ENCODE results near the gene GAS5. TPM values are rescaled to one million over a fixed set of nuclear protein-coding genes. Genes with fewer than 3 reads are reported as not detected.

Gene GAS5
- total and polyA plus RNA-seq, 4 donors, result 28.6 to 84.8 (median 58.5) TPM

- 96% methylated on average over 2 of the region's 2 CpGs for WGBS
- no peak overlapping the region for H3K4me3 ChIP-seq (ENCODE audit: low read depth in 1 of 3, low read length in 3 of 3)
Observed at GRCh38 chr1:173887627-173888026, 19.8 kb upstream of the GAS5 start.

GRCh38 chr1:173886746-173887611 is 19.2 kb upstream of the GAS5 start:
- H3K27me3 ChIP-seq (ENCODE audit: control insufficient read depth in 4 of 4, insufficient read depth in 4 of 4, low read length in 3 of 4), result no peaks in the 10 kb centered on the region
- H3K36me3 ChIP-seq (ENCODE audit: control insufficient read depth in 4 of 4, insufficient read depth in 3 of 4, low read depth in 1 of 4, low read length in 3 of 4), result peaks cover 2 to 17% (median 9%) of the 10 kb centered on the region in 4 donors
- no peak overlapping the region for H3K9ac ChIP-seq (ENCODE audit: low read depth in 1 of 2, low read length in 2 of 2)
- 86% methylated on average over 4 of the region's 4 CpGs for WGBS
- H3K4me3 ChIP-seq (ENCODE audit: low read depth in 1 of 3, low read length in 3 of 3), result no peak overlapping the region
- DNase-seq (ENCODE audit: low spot score), result no peak
- no peaks in the 10 kb centered on the region for H3K4me1 ChIP-seq (ENCODE audit: control insufficient read depth in 4 of 4, insufficient read depth in 4 of 4, low read length in 3 of 4)
- no peaks in the 10 kb centered on the region for H3K9me3 ChIP-seq (ENCODE audit: control insufficient read depth in 4 of 4, low read length in 3 of 4)
- no peak overlapping the region for H3K27ac ChIP-seq (ENCODE audit: low read depth in 1 of 2, low read length in 2 of 2)
- TF ChIP-seq, protein P1, sequence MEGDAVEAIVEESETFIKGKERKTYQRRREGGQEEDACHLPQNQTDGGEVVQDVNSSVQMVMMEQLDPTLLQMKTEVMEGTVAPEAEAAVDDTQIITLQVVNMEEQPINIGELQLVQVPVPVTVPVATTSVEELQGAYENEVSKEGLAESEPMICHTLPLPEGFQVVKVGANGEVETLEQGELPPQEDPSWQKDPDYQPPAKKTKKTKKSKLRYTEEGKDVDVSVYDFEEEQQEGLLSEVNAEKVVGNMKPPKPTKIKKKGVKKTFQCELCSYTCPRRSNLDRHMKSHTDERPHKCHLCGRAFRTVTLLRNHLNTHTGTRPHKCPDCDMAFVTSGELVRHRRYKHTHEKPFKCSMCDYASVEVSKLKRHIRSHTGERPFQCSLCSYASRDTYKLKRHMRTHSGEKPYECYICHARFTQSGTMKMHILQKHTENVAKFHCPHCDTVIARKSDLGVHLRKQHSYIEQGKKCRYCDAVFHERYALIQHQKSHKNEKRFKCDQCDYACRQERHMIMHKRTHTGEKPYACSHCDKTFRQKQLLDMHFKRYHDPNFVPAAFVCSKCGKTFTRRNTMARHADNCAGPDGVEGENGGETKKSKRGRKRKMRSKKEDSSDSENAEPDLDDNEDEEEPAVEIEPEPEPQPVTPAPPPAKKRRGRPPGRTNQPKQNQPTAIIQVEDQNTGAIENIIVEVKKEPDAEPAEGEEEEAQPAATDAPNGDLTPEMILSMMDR (IDR thresholded peaks at IDR 0.05; ENCODE audit: low read depth, low read length, missing input control), result no peak
- no peak for TF ChIP-seq REST (IDR thresholded peaks at IDR 0.05)
- TF ChIP-seq, protein P2, sequence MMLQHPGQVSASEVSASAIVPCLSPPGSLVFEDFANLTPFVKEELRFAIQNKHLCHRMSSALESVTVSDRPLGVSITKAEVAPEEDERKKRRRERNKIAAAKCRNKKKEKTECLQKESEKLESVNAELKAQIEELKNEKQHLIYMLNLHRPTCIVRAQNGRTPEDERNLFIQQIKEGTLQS (IDR thresholded peaks at IDR 0.05), result no peak
- no peak for TF ChIP-seq YY1 (IDR thresholded peaks at IDR 0.05)
- TF ChIP-seq HNF4A (conservative IDR thresholded peaks at IDR 0.05), result no peak
- no peak for TF ChIP-seq RXRA (IDR thresholded peaks at IDR 0.05)
- TF ChIP-seq SP1 (IDR thresholded peaks at IDR 0.05), result no peak
- no peak for TF ChIP-seq HNF4G (IDR thresholded peaks at IDR 0.05)
- TF ChIP-seq, protein P3, sequence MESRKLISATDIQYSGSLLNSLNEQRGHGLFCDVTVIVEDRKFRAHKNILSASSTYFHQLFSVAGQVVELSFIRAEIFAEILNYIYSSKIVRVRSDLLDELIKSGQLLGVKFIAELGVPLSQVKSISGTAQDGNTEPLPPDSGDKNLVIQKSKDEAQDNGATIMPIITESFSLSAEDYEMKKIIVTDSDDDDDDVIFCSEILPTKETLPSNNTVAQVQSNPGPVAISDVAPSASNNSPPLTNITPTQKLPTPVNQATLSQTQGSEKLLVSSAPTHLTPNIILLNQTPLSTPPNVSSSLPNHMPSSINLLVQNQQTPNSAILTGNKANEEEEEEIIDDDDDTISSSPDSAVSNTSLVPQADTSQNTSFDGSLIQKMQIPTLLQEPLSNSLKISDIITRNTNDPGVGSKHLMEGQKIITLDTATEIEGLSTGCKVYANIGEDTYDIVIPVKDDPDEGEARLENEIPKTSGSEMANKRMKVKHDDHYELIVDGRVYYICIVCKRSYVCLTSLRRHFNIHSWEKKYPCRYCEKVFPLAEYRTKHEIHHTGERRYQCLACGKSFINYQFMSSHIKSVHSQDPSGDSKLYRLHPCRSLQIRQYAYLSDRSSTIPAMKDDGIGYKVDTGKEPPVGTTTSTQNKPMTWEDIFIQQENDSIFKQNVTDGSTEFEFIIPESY (IDR thresholded peaks at IDR 0.05), result no peak
- TF ChIP-seq JUND (IDR thresholded peaks at IDR 0.05), result no peak

More at GRCh38 chr1:173887627-173888026, 19.8 kb upstream of the GAS5 start:
- no peak for TF ChIP-seq HNF4A (conservative IDR thresholded peaks at IDR 0.05)
- no peak for TF ChIP-seq FOXA2 (IDR thresholded peaks at IDR 0.05)
- TF ChIP-seq, protein P1 (IDR thresholded peaks at IDR 0.05; ENCODE audit: low read depth, low read length, missing input control), result no peak
- TF ChIP-seq, protein P2 (IDR thresholded peaks at IDR 0.05), result no peak
- TF ChIP-seq GABPA (IDR thresholded peaks at IDR 0.05 in 1 of 2, conservative IDR thresholded peaks at IDR 0.05 in 1 of 2), result no peak
- TF ChIP-seq EGR1 (IDR thresholded peaks at IDR 0.05; ENCODE audit: low read depth in 2 of 2), result no peak
- TF ChIP-seq FOXA1 (IDR thresholded peaks at IDR 0.05), result no peak
- TF ChIP-seq, protein P4, sequence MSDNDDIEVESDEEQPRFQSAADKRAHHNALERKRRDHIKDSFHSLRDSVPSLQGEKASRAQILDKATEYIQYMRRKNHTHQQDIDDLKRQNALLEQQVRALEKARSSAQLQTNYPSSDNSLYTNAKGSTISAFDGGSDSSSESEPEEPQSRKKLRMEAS (IDR thresholded peaks at IDR 0.05), result no peak
- TF ChIP-seq, protein P3 (IDR thresholded peaks at IDR 0.05), result no peak
- TF ChIP-seq NR2F2 (IDR thresholded peaks at IDR 0.05), result no peak
- H3K36me3 ChIP-seq (ENCODE audit: control insufficient read depth in 4 of 4, insufficient read depth in 3 of 4, low read depth in 1 of 4, low read length in 3 of 4), result peaks cover 2 to 17% (median 9%) of the 10 kb centered on the region in 4 donors
- H3K27ac ChIP-seq (ENCODE audit: low read depth in 1 of 2, low read length in 2 of 2), result no peak overlapping the region
- DNase-seq (ENCODE audit: low spot score), result no peak
- no peaks in the 10 kb centered on the region for H3K9me3 ChIP-seq (ENCODE audit: control insufficient read depth in 4 of 4, low read length in 3 of 4)
- H3K4me1 ChIP-seq (ENCODE audit: control insufficient read depth in 4 of 4, insufficient read depth in 4 of 4, low read length in 3 of 4), result no peaks in the 10 kb centered on the region
- H3K9ac ChIP-seq (ENCODE audit: low read depth in 1 of 2, low read length in 2 of 2), result no peak overlapping the region
- H3K27me3 ChIP-seq (ENCODE audit: control insufficient read depth in 4 of 4, insufficient read depth in 4 of 4, low read length in 3 of 4), result no peaks in the 10 kb centered on the region

Measured in liver (tissue), 9 donors.